Measurements from ENCODE around the gene OBI1. TPM values are rescaled to one million over a fixed set of nuclear protein-coding genes. Genes with fewer than 3 reads are reported as not detected.

Gene OBI1, protein sequence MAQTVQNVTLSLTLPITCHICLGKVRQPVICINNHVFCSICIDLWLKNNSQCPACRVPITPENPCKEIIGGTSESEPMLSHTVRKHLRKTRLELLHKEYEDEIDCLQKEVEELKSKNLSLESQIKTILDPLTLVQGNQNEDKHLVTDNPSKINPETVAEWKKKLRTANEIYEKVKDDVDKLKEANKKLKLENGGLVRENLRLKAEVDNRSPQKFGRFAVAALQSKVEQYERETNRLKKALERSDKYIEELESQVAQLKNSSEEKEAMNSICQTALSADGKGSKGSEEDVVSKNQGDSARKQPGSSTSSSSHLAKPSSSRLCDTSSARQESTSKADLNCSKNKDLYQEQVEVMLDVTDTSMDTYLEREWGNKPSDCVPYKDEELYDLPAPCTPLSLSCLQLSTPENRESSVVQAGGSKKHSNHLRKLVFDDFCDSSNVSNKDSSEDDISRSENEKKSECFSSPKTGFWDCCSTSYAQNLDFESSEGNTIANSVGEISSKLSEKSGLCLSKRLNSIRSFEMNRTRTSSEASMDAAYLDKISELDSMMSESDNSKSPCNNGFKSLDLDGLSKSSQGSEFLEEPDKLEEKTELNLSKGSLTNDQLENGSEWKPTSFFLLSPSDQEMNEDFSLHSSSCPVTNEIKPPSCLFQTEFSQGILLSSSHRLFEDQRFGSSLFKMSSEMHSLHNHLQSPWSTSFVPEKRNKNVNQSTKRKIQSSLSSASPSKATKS
- total RNA-seq (2021; ENCODE audit: unreplicated experiment) (14.0 TPM), Bru-seq, nascent RNA (percentile 82 among the genes with signal in this experiment), BruChase-seq, experiment 1, labeled RNA remaining after a 6-hour chase (percentile 72 among the genes with signal in this experiment), BruChase-seq, experiment 2, labeled RNA remaining after a 2-hour chase (percentile 84 among the genes with signal in this experiment)
- polyA plus RNA-seq (2012): 3.1 and 3.8 TPM in 2 replicates
- long read RNA-seq, transcript RNF219-201 (6 exons, 3,529 nt): major isoform, 58 of 68 reads
- long read RNA-seq, partial matches to known transcripts: 1 of 68 reads
- long read RNA-seq, other reads (novel, unspliced or antisense): 9 of 68 reads

- peak within 1 kb of the TSS; percentile 79 for H3K4me2 ChIP-seq (ENCODE audit: low read length)
- no peaks in the 10 kb centered on the region for H3K27me3 ChIP-seq (ENCODE audit: insufficient read depth, low read length)
- peak within 1 kb of the TSS; percentile 83 for H3K9ac ChIP-seq (ENCODE audit: low read length)
- H3K9me3 ChIP-seq (ENCODE audit: control insufficient read depth in 1 of 2, insufficient read depth in 1 of 2, low read depth in 1 of 2, low read length in 2 of 2): no peaks in the 10 kb centered on the region
- peak; percentile 94 for ATAC-seq
- no TSS peak for BruUV-seq (replicated peaks)
- intact Hi-C loops (cut with micrococcal nuclease): no loop called here
- peak within 1 kb of the TSS; percentile 86 to 87 for H3K4me3 ChIP-seq (replicated peaks in 1 of 2; ENCODE audit: low read depth in 1 of 2, low read length in 2 of 2)
- no peaks in the 10 kb centered on the region for H4K20me1 ChIP-seq (ENCODE audit: insufficient read depth)
- H3K79me2 ChIP-seq (ENCODE audit: insufficient read depth, low read length): peaks cover 52% of the 10 kb centered on the region
- no peaks in the 10 kb centered on the region for H3K9me2 ChIP-seq (ENCODE audit: insufficient read depth)
- ChIA-PET RAD21 (ENCODE audit: low non-redundant PET in 1 of 2, low total read pairs in 2 of 2, uncharacterized antibody in 2 of 2, unreplicated experiment in 2 of 2) (no interaction called here), POLR2A (no interaction called here), CTCF (no interaction called here)
- H3K4me1 ChIP-seq (ENCODE audit: control insufficient read depth in 1 of 2, insufficient read depth in 2 of 2, low read length in 2 of 2): peaks cover 4 to 13% of the 10 kb centered on the region in 2 experiments; a peak in 3 of 4 replicates
- H3K36me3 ChIP-seq (ENCODE audit: control insufficient read depth in 1 of 2, insufficient read depth in 2 of 2, low read length in 2 of 2): no peaks in the 10 kb centered on the region
- peak within 1 kb of the TSS; percentile 73 for H2AFZ ChIP-seq (ENCODE audit: low read depth, low read length, poor library complexity, severe bottlenecking)
- peak within 1 kb of the TSS; percentile 61 for H3K27ac ChIP-seq (ENCODE audit: low read depth, low read length)
- peak; percentile 74 for DNase-seq (ENCODE audit: low read depth, low spot score)
- TF ChIP-seq, protein P1, sequence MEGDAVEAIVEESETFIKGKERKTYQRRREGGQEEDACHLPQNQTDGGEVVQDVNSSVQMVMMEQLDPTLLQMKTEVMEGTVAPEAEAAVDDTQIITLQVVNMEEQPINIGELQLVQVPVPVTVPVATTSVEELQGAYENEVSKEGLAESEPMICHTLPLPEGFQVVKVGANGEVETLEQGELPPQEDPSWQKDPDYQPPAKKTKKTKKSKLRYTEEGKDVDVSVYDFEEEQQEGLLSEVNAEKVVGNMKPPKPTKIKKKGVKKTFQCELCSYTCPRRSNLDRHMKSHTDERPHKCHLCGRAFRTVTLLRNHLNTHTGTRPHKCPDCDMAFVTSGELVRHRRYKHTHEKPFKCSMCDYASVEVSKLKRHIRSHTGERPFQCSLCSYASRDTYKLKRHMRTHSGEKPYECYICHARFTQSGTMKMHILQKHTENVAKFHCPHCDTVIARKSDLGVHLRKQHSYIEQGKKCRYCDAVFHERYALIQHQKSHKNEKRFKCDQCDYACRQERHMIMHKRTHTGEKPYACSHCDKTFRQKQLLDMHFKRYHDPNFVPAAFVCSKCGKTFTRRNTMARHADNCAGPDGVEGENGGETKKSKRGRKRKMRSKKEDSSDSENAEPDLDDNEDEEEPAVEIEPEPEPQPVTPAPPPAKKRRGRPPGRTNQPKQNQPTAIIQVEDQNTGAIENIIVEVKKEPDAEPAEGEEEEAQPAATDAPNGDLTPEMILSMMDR (IDR thresholded peaks at IDR 0.05 in 2 of 3, conservative IDR thresholded peaks at IDR 0.05 in 1 of 3; ENCODE audit: borderline replicate concordance in 1 of 3, insufficient read depth in 1 of 3, low read depth in 2 of 3, low read length in 2 of 3): no peak
- TF ChIP-seq ZNF274 (IDR thresholded peaks at IDR 0.05; ENCODE audit: low read depth, low read length): no peak
- TF ChIP-seq ATF3 (IDR thresholded peaks at IDR 0.05): no peak
- peak; percentile 41 for TF ChIP-seq POLR2A (IDR thresholded peaks at IDR 0.05; ENCODE audit: borderline replicate concordance, extremely low read depth, insufficient read depth, insufficient read length)
- TF ChIP-seq CBX3 (IDR thresholded peaks at IDR 0.05; ENCODE audit: low read depth): no peak
- TF ChIP-seq ZFX (IDR thresholded peaks at IDR 0.05): peak; percentile 85
- peak; percentile 82 for TF ChIP-seq EGR1 (IDR thresholded peaks at IDR 0.05; ENCODE audit: low read depth)
- TF ChIP-seq, protein P2, sequence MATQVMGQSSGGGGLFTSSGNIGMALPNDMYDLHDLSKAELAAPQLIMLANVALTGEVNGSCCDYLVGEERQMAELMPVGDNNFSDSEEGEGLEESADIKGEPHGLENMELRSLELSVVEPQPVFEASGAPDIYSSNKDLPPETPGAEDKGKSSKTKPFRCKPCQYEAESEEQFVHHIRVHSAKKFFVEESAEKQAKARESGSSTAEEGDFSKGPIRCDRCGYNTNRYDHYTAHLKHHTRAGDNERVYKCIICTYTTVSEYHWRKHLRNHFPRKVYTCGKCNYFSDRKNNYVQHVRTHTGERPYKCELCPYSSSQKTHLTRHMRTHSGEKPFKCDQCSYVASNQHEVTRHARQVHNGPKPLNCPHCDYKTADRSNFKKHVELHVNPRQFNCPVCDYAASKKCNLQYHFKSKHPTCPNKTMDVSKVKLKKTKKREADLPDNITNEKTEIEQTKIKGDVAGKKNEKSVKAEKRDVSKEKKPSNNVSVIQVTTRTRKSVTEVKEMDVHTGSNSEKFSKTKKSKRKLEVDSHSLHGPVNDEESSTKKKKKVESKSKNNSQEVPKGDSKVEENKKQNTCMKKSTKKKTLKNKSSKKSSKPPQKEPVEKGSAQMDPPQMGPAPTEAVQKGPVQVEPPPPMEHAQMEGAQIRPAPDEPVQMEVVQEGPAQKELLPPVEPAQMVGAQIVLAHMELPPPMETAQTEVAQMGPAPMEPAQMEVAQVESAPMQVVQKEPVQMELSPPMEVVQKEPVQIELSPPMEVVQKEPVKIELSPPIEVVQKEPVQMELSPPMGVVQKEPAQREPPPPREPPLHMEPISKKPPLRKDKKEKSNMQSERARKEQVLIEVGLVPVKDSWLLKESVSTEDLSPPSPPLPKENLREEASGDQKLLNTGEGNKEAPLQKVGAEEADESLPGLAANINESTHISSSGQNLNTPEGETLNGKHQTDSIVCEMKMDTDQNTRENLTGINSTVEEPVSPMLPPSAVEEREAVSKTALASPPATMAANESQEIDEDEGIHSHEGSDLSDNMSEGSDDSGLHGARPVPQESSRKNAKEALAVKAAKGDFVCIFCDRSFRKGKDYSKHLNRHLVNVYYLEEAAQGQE (IDR thresholded peaks at IDR 0.05; ENCODE audit: low read depth): no peak
- TF ChIP-seq MAX (IDR thresholded peaks at IDR 0.05): peak; percentile 85
- TF ChIP-seq, protein P3, sequence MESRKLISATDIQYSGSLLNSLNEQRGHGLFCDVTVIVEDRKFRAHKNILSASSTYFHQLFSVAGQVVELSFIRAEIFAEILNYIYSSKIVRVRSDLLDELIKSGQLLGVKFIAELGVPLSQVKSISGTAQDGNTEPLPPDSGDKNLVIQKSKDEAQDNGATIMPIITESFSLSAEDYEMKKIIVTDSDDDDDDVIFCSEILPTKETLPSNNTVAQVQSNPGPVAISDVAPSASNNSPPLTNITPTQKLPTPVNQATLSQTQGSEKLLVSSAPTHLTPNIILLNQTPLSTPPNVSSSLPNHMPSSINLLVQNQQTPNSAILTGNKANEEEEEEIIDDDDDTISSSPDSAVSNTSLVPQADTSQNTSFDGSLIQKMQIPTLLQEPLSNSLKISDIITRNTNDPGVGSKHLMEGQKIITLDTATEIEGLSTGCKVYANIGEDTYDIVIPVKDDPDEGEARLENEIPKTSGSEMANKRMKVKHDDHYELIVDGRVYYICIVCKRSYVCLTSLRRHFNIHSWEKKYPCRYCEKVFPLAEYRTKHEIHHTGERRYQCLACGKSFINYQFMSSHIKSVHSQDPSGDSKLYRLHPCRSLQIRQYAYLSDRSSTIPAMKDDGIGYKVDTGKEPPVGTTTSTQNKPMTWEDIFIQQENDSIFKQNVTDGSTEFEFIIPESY (IDR thresholded peaks at IDR 0.05; ENCODE audit: extremely low read depth, insufficient replicate concordance, low read length): peak; percentile 45
- no peak for TF ChIP-seq FOSL1 (IDR thresholded peaks at IDR 0.05; ENCODE audit: low read depth)
- no peak for TF ChIP-seq EZH2 (IDR thresholded peaks at IDR 0.05)
- TF ChIP-seq EZH2phosphoT487 (IDR thresholded peaks at IDR 0.05; ENCODE audit: borderline replicate concordance): no peak
Measured at GRCh38 chr13:78658630-78659449, at the start of gene OBI1. Gene OBI1 (minus strand): TSS chr13:78659155. CDS start chr13:78659120, 35 bp downstream.
